ENCODE data around the gene FAM20C.

Gene FAM20C

GRCh38 chr7:191981-192649 lies at the start of gene FAM20C:
Gene FAM20C, plus strand, starts transcription at chr7:192571. Its CDS starts 629 bp downstream, at chr7:193200.
- peak; percentile 71 for DNase-seq (ENCODE audit: low read depth, low spot score)

- DNase-seq (ENCODE audit: low read depth, low spot score): no peak
Observed at GRCh38 chr7:143145-143751, 49.1 kb upstream of the FAM20C start.

GRCh38 chr7:143811-144453 lies 48.4 kb upstream of the FAM20C start:
- DNase-seq (ENCODE audit: low read depth, low spot score): no peak

- DNase-seq (ENCODE audit: low read depth, low spot score): no peak
Observed at GRCh38 chr7:144454-144826, 47.9 kb upstream of the FAM20C start.

- DNase-seq (ENCODE audit: low read depth, low spot score): no peak
Observed at GRCh38 chr7:145863-146262, 46.5 kb upstream of the FAM20C start.

- no peak for DNase-seq (ENCODE audit: low read depth, low spot score)
Observed at GRCh38 chr7:148543-148931, 43.8 kb upstream of the FAM20C start.

- peak; percentile 97 for DNase-seq (ENCODE audit: low read depth, low spot score)
Observed at GRCh38 chr7:148932-149790, 43.2 kb upstream of the FAM20C start.

- no peak for DNase-seq (ENCODE audit: low read depth, low spot score)
Observed at GRCh38 chr7:149791-150636, 42.4 kb upstream of the FAM20C start.

GRCh38 chr7:150811-151221 lies 41.6 kb upstream of the FAM20C start:
- DNase-seq (ENCODE audit: low read depth, low spot score): no peak

- no peak for DNase-seq (ENCODE audit: low read depth, low spot score)
Observed at GRCh38 chr7:151346-152050, 40.9 kb upstream of the FAM20C start.

- DNase-seq (ENCODE audit: low read depth, low spot score): no peak
Observed at GRCh38 chr7:152702-153391, 39.5 kb upstream of the FAM20C start.

GRCh38 chr7:153604-154003 lies 38.8 kb upstream of the FAM20C start:
- no peak for DNase-seq (ENCODE audit: low read depth, low spot score)

GRCh38 chr7:154096-154799 lies 38.1 kb upstream of the FAM20C start:
- DNase-seq (ENCODE audit: low read depth, low spot score): no peak

- DNase-seq (ENCODE audit: low read depth, low spot score): no peak
Observed at GRCh38 chr7:155469-155900, 36.9 kb upstream of the FAM20C start.

- no peak for DNase-seq (ENCODE audit: low read depth, low spot score)
Observed at GRCh38 chr7:156111-157007, 36.0 kb upstream of the FAM20C start.

- DNase-seq (ENCODE audit: low read depth, low spot score): no peak
Observed at GRCh38 chr7:157008-157310, 35.4 kb upstream of the FAM20C start.

- DNase-seq (ENCODE audit: low read depth, low spot score): no peak
Observed at GRCh38 chr7:157771-158625, 34.4 kb upstream of the FAM20C start.

GRCh38 chr7:158771-159170 lies 33.6 kb upstream of the FAM20C start:
- DNase-seq (ENCODE audit: low read depth, low spot score): no peak
